Loucy (cell line): ENCODE results near the gene SCNN1A.

Experiments
- H2AFZ ChIP-seq: fragments of 200-600 bp; sonication (generic); 2 replicates; pipeline ENCODE4 v1.6.0; 2016; ENCODE audit warnings: antibody characterized with exemption, mild to moderate bottlenecking, low read length, moderate library complexity
- H3F3A ChIP-seq: fragments of 200-600 bp; 2 replicates; pipeline ENCODE4 v1.6.0; 2016; ENCODE audit warnings: antibody characterized with exemption, low read depth, mild to moderate bottlenecking
- H3K27me3 ChIP-seq: fragments of 200-600 bp; sonication (generic); 2 replicates; pipeline ENCODE4 v1.6.1; 2014; ENCODE audit warnings: low read length, mild to moderate bottlenecking; ENCODE audit not compliant: insufficient read depth, poor library complexity, severe bottlenecking
- H3K36me3 ChIP-seq: fragments of 200-600 bp; sonication (generic); 2 replicates; pipeline ENCODE4 v1.6.1; 2016; ENCODE audit warnings: low read length; ENCODE audit not compliant: insufficient read depth
- H3K4me1 ChIP-seq: fragments of 200-600 bp; sonication (generic); 2 replicates; pipeline ENCODE4 v1.5.1; 2014; ENCODE audit warnings: low read length, mild to moderate bottlenecking; ENCODE audit not compliant: insufficient read depth, poor library complexity, severe bottlenecking
- H3K4me2 ChIP-seq: fragments of 200-600 bp; sonication (generic); 2 replicates; pipeline ENCODE4 v1.6.0; 2014; ENCODE audit warnings: antibody characterized with exemption, low read length, low read depth, mild to moderate bottlenecking; ENCODE audit not compliant: poor library complexity, severe bottlenecking
- H3K4me3 ChIP-seq: fragments of 200-600 bp; sonication (generic); 2 replicates; pipeline ENCODE4 v1.5.1; 2014; ENCODE audit warnings: low read length, mild to moderate bottlenecking, mixed read lengths; ENCODE audit not compliant: poor library complexity, severe bottlenecking
- H3K79me2 ChIP-seq: fragments of 200-600 bp; sonication (generic); 2 replicates; pipeline ENCODE4 v1.6.1; 2014; ENCODE audit warnings: low read length; ENCODE audit not compliant: insufficient read depth
- H3K9ac ChIP-seq: fragments of 200-600 bp; sonication (generic); 2 replicates; pipeline ENCODE4 v1.6.0; 2014; ENCODE audit warnings: mild to moderate bottlenecking, low read depth, low read length, moderate library complexity; ENCODE audit not compliant: poor library complexity, severe bottlenecking
- H3K9me2 ChIP-seq: fragments of 200-600 bp; sonication (generic); replicated peaks from 2 replicates; pipeline ENCODE4 v1.6.1; 2016; ENCODE audit warnings: low read depth, low read length, mixed read lengths
- H3K9me3 ChIP-seq: fragments of 200-600 bp; sonication (generic); 2 replicates; pipeline ENCODE4 v1.6.1; 2014; ENCODE audit warnings: mild to moderate bottlenecking, antibody characterized with exemption, low read length, low read depth; ENCODE audit not compliant: insufficient read depth
- H4K20me1 ChIP-seq: fragments of 200-600 bp; sonication (generic); 2 replicates; pipeline ENCODE4 v1.6.0; 2014; ENCODE audit warnings: antibody characterized with exemption, low read length, mild to moderate bottlenecking; ENCODE audit not compliant: insufficient read depth, poor library complexity, severe bottlenecking
- CTCF ChIP-seq: fragments of 200-600 bp; sonication (generic); conservative IDR thresholded peaks from 2 replicates; pipeline ENCODE4 v1.5.1; 2014; ENCODE audit warnings: mild to moderate bottlenecking, antibody characterized with exemption, low read length
- EZH2phosphoT487 ChIP-seq: fragments of 200-600 bp; IDR thresholded peaks from 2 replicates; pipeline ENCODE4 v1.6.1; 2018; ENCODE audit warnings: antibody characterized with exemption, mild to moderate bottlenecking, moderate library complexity, borderline replicate concordance

The SCNN1A gene

GRCh38 chr12:6317693-6318439, 57.5 kb downstream of the SCNN1A start:
- Histone ChIP-seq H3K4me3 (no peak overlapping the region), H3K79me2 (no peaks in the 10 kb centered on the region), H3K9ac (no peak overlapping the region), H2AFZ (no peak overlapping the region), H3F3A (no peaks in the 10 kb centered on the region), H3K36me3 (no peaks in the 10 kb centered on the region), H3K27me3 (no peaks in the 10 kb centered on the region), H3K9me2 (no peaks in the 10 kb centered on the region), H3K9me3 (no peaks in the 10 kb centered on the region), H4K20me1 (no peaks in the 10 kb centered on the region), H3K4me2 (no peak overlapping the region), H3K4me1 (peaks cover 3% of the 10 kb centered on the region)
- no peak for TF ChIP-seq EZH2phosphoT487
- no peak for TF ChIP-seq CTCF

- Histone ChIP-seq H3K4me3 (no peak overlapping the region), H3K4me1 (no peaks in the 10 kb centered on the region), H4K20me1 (no peaks in the 10 kb centered on the region), H3K27me3 (no peaks in the 10 kb centered on the region), H3K4me2 (no peak overlapping the region), H3K9me3 (no peaks in the 10 kb centered on the region), H3K36me3 (no peaks in the 10 kb centered on the region), H3F3A (no peaks in the 10 kb centered on the region), H3K9ac (no peak overlapping the region), H3K79me2 (no peaks in the 10 kb centered on the region), H3K9me2 (no peaks in the 10 kb centered on the region), H2AFZ (no peak overlapping the region)
- TF ChIP-seq EZH2phosphoT487 (no peak), CTCF (no peak)
Observed at GRCh38 chr12:6316921-6317692, 58.3 kb downstream of the SCNN1A start.

GRCh38 chr12:6315704-6316597, 59.4 kb downstream of the SCNN1A start:
- Histone ChIP-seq H3K9me3 (no peaks in the 10 kb centered on the region), H3K27me3 (no peaks in the 10 kb centered on the region), H3K4me1 (no peaks in the 10 kb centered on the region), H3K36me3 (no peaks in the 10 kb centered on the region), H3K4me2 (no peak overlapping the region), H3F3A (no peaks in the 10 kb centered on the region), H4K20me1 (no peaks in the 10 kb centered on the region), H2AFZ (no peak overlapping the region), H3K9ac (no peak overlapping the region), H3K9me2 (no peaks in the 10 kb centered on the region), H3K79me2 (no peaks in the 10 kb centered on the region), H3K4me3 (no peak overlapping the region)
- TF ChIP-seq EZH2phosphoT487 (no peak), CTCF (no peak)
